Measurements from ENCODE around the gene NSUN7.
"Not testable (repeated sequence)": the region's sequence is repeated elsewhere in the genome, so short reads cannot be mapped to it uniquely, and the experiment has no call there.

The NSUN7 gene, protein sequence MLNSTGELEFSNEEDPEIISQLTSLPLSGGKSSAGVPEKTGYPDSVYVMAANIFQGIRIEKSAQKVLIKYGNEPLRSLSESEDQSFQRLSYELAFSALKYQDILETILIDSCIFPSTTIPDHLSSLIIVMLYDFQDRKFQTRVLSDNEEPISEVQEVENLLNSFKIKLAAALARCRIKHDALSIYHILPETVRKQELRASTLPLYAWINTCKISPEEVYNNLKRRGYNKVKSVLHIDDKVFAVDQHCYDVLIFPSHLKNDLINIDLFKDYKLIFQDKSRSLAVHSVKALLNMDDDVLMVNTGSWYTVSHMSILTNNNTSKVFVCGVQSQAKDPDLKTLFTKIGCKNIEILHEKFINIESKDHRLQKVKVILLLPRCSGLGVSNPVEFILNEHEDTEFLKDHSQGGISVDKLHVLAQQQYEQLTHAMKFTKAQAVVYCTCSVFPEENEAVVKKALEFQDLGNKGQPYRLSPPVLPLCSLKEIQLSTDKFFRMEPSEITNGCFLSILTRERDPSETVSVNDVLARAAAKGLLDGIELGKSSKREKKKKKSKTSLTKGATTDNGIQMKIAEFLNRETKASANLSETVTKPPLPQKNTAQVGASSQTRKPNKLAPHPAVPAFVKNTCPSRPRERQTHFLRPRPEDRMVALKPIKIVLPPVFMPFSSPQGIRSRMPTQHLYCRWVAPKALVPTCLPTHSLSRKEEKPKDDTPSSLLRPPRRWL

GRCh38 chr4:40749717-40750460 lies at the start of gene NSUN7:
TSS of gene NSUN7 (plus strand) at chr4:40749955. CDS start at chr4:40750694, 739 bp downstream.
- DNase-seq: no peak

DNA sequence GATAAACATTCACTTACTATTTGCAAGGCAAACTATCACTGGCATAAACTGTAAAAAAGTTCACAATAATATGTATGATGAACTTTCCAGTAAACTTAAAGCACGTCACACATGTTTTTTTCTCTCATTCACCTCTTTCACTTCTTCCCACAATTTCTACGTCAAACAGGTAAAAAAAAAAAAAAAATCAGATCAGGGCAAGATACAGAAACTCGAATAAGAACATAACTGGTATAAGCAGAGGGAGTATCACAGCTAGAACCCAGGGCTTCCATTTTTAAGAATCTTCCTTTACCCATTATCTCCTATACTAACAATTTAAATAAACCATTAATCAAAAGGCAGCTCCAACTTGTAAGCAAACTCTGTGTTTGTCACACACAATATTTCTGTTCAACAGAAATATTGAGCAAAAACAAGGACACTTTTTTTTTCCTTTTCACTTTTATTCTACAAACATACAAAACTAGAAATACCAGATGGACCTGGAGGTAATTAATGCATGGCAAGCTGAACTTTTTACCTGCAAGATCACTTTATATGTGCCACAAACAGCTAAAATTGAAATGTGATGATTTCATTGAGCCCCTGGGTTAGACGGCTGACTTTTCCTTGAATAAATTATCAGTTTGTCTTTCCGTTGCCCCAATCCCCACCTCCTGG lies 47.5 kb upstream of the NSUN7 start:
- DNase-seq: no peak

- no peak for DNase-seq
These were observed 47.0 kb upstream of the NSUN7 start for GRCh38 chr4:40702800-40703151.

GRCh38 chr4:40704073-40704472 lies 45.7 kb upstream of the NSUN7 start:
- DNase-seq: no peak

GRCh38 chr4:40710484-40711254 lies 39.1 kb upstream of the NSUN7 start:
- no peak for DNase-seq

DNA sequence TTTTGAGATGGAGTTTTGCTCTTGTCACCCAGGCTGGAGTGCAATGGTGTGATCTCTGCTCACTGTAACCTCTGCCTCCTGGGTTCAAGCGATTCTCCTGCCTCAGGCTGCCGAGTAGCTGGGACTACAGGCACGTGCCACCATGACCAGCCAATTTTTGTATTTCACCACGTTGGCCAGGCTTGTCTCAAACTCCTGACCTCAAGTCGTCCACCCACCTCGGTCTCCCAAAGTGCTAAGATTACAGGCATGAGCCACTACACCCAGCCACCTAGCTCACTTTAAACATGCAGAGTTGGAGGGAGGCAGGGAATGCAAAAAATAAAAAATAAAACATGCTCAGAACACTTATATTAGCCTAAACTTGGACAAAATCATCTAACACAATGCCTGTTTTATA lies 36.8 kb upstream of the NSUN7 start:
- not testable (repeated sequence) for DNase-seq

- DNase-seq: no peak
These were observed 36.0 kb upstream of the NSUN7 start for GRCh38 chr4:40713798-40714197.

DNA sequence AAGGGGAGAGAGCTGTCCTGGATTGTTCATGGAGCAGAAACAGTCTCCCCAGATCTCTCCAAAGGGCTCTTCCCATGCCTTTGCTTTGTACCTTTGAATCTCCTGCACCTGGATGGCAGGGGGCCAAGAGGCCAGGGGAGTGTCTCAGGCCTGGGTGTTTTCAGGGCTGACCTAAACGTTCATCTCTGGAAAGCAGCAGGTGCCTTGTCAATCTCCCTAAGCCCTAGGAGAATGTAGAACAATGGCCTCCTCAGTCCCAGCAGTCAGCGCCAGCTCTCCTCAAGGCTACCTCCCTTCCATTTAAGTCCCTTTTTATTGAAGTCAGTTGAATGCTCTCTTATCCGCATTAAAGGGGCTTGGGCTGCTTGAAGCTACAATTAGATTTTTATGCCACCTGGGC lies 31.2 kb upstream of the NSUN7 start:
- DNase-seq: no peak

DNA sequence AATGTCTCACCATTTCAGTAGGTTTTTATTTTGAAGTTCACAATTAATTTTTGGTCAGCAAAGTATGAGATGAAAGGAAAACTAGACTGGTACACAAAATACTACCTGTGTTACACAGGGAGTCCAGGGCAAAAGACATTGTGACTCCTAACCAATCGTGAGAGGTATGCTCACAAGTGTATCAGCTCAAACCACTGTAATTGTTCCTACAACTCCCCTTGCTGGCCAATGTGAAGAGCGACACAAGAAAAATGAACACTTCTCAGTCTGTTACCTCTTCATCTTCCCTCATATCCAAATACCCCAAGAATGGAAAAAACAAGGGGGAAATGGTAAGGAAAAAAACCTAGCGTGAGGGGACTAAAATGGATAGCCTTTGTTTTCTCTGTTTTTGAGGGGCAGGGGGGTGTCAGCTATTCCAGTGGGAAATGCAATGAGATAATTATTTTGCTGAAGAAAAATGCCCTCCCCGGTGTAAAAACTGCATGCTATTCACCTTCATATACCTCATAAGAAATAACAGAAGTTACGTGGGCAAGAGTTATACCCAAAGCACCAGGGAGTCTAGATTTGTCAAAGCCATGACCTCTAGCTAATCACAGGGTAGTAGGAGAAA lies 30.6 kb upstream of the NSUN7 start:
- no peak for DNase-seq

DNA sequence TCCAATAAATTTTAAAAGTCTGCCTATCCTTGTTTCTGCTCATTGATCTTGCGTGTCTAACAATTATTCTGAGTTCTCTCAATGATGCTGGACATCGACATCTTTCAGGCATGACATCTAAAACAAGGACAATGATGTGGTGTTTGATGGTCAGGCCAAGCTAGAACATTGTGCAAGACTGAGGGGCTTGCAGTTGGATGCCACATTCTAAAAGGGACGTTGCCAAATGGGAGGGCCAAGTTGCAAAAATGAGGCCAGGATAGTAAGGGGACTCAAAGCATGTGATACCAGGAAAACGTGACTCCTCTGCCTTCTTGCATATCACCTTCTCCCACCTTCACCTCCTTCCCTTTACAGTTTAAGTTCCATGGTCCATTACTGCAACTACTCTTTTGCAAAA lies 29.4 kb upstream of the NSUN7 start:
- no peak for DNase-seq

GRCh38 chr4:40720916-40721315 lies 28.8 kb upstream of the NSUN7 start:
- DNase-seq: no peak

GRCh38 chr4:40721730-40722171 lies 28.0 kb upstream of the NSUN7 start:
- no peak for DNase-seq

DNA sequence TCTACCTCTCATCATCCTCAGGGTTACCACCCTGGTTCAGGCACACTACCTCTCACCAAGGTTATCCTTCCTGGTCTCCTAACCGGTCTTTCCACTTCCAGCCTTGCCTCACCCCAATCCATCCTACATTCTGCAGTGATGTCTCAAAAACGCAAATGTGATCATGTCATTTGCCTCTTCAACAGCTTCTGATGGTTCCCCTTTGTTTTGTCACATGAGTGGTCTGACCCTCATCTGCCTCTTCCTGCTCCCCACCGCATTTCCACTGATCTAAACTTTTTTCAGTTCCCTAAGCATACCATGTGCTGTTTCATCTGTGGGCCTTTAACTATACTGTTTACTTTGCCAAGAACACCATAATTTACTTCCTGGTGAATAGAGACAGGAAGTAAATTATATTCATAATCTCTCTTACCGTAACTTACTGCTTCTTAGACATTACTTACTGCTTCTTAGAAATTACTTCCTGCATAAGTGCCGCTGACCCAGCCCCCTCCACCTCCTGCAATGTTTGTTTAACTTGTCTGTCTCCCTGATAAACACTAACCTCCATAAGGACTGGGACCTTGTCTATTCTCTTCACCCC lies 27.1 kb upstream of the NSUN7 start:
- no peak for DNase-seq

DNA sequence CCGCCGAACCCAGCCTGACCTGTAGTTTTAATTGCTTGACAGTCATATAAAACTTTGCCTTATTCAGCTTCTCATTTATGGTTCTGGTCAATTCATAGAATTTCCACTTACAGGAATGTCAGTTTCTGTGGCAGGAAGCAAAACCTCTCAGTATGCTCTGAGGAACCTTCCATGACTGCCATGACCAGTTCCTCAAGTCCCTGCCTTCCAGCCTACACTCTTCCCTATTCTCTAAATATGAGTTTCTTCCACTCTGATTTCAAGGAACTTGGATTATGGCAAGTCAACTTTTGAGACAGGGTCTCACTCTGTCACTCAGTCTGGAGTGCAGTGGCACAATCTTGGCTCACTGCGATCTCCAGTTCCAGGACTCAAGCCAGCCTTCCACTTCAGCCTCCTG lies 26.0 kb upstream of the NSUN7 start:
- DNase-seq: no peak

- no peak for DNase-seq
These were observed 21.4 kb upstream of the NSUN7 start for GRCh38 chr4:40728333-40728732.

GRCh38 chr4:40729555-40729954 lies 20.2 kb upstream of the NSUN7 start:
- DNase-seq: no peak

- DNase-seq: no peak
These were observed 19.6 kb upstream of the NSUN7 start for GRCh38 chr4:40730091-40730679.

DNA sequence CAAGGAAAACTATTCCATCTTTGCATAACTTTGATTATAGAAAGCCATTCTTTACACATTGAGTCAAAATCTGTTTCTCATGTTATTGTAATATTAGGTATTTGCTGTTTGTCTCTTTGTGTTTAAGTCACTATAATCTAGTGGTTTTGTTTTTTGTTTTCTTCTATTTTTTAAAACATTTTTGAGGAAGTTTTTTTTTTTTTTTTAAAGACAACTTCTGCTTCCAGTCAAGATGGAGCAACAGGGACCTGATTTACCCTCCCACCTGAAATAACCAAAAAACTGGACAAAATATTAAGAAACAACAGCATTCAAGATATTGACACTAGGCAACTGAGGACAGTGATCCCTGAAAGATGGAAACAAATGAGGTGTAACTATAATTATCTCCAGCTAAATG lies 18.4 kb upstream of the NSUN7 start:
- DNase-seq: no peak

DNA sequence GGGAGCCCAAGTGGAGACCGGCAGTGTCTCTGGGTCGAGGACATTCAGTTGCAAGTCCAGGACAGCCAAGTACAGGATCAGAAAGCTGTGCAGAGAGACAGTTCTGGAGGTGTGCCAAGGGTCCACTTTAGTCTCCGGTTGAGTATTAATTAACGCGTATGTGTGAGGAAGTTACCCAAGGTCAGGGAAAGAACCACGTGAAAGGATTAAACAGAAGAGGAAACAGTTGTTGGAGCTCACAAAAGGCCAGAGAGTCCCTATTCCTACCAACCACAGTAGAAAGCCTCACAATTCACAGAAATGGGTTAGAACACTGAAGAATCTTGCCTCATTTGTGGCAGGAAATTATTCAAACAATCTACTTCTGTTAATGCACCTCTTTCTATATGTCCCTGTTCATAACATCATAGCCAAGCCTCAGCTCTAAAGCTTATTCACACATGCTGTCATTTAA lies 17.9 kb upstream of the NSUN7 start:
- DNase-seq: no peak

- DNase-seq: no peak
These were observed 16.0 kb upstream of the NSUN7 start for GRCh38 chr4:40733752-40734151.

GRCh38 chr4:40734497-40734896 lies 15.3 kb upstream of the NSUN7 start:
- no peak for DNase-seq

Measured in NCI-H446 treated with DMSO at 0.1 percent for 48 hours (cell line).